NCI-H510A (cell line): ENCODE results near the gene FOXK1.
"Not testable (repeated sequence)": the region's sequence is repeated elsewhere in the genome, so short reads cannot be mapped to it uniquely, and the experiment has no call there.

Experiments
- DNase-seq: peaks from one replicate; lab custom pipeline; 2025; lab: John Stamatoyannopoulos, UW

Gene FOXK1

DNA sequence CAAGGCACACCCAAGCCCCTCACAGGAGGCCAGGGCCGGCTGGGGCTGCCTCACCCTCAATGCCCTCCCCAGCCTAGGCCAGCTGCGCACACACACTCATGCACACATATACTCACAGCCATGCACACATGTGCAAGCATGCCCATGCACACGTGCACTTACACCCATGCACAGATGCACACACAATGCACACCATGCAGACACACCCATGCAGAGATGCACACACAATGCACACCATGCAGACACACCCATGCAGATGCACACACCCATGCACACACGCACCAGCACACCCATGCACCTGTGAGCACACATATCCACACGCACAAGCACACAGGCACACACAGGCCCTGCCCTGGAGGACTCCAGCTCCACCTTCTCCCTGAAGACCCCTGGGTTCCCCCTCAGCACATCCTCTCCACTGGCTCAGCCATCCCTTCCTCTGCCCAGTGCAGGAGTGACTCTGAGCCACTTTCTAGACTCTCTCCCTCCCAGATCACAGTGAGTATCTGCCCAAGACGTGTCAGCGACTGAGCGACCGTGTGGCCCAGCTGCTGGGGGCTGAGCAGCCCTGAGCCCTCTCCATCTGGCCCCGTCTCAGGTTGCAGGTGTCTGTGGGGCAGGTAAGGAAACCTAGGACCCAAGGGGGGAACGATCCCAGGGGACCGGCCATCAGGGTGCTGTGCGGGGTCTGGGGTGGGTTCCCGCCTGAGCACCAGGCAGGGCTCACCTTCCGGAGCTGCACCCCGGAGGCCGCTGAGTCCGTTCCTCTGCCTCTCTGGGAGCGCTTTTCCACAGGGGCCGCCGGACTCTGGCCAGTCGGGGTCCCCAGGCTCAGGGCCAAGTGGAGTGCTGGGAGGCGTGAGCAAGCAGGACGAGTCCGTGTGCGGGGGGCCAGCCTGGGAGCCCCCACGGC lies 119.1 kb downstream of the FOXK1 start:
- no peak for DNase-seq

DNA sequence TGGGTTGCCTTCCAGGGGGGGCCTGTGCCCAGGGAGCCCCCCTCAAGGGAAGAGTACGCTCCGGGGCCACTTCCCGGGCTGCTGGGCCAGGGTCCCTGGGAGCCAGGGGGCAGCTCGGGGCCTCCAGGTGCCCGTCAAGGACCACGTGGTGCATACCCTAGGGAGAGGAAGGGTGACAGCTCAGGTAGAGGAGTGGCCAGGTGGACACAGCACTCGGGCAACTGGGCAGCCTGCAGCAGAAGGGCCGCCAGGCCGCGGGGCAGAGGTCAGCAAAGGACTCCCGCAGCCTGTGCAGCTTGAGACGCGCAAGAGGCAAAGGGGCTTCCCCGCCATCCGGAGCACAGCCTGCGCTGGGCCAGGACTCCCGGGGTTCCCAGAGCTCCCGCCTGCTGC lies 119.7 kb downstream of the FOXK1 start:
- no peak for DNase-seq

DNA sequence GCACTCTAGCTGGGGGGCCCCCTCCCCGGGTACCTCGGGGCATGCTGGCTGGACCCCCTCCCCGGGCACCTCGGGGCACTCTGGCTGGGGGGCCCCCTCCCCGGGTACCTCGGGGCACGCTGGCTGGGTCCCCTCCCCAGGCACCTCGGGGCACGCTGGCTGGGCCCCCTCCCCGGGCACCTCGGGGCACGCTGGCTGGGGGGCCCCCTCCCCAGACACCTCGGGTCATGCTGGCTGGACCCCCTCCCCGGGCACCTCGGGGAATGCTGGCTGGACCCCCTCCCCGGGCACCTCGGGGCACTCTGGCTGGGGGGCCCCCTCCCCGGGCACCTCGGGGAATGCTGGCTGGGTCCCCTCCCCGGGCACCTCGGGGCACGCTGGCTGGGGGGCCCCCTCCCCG lies 120.5 kb downstream of the FOXK1 start:
- not testable (repeated sequence) for DNase-seq

DNA sequence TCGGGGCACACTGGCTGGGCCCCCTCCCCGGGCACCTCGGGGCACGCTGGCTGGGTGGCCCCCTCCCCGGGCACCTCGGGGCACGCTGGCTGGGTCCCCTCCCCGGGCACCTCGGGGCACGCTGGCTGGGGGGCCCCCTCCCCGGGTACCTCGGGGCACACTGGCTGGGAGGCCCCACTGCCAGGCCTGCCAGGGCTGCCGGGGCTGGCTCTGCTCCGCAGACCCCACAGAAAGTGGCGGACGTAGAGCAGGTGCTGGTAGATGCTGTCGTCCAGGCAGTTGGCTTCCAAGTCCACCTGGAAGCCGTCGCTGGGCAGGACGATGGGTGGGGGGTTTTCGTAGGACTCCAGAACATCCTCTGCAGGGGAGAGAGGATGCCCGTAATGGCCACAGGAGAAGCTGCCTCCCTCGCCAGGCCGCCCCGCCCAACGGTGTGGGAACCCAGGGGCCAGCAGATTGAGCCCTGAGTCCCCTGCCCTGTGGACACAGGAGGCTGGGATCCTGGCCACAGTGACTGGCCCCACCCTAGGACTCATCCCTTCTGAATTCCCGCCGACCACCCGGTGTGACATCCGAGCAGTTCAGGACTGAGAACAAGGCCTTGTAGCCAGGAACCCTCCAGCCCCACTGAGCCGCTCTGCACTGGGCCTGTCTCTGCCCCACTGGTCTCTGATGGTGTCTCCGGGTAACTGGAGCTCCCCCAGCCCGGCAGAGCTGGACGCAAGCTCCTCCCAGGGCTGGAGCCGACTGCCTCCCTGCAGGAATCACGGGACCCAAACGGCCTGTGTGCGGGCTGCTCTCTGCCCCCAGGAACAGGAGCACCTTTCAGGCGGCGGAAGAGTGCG lies 121.5 kb downstream of the FOXK1 start:
- DNase-seq: no peak

DNA sequence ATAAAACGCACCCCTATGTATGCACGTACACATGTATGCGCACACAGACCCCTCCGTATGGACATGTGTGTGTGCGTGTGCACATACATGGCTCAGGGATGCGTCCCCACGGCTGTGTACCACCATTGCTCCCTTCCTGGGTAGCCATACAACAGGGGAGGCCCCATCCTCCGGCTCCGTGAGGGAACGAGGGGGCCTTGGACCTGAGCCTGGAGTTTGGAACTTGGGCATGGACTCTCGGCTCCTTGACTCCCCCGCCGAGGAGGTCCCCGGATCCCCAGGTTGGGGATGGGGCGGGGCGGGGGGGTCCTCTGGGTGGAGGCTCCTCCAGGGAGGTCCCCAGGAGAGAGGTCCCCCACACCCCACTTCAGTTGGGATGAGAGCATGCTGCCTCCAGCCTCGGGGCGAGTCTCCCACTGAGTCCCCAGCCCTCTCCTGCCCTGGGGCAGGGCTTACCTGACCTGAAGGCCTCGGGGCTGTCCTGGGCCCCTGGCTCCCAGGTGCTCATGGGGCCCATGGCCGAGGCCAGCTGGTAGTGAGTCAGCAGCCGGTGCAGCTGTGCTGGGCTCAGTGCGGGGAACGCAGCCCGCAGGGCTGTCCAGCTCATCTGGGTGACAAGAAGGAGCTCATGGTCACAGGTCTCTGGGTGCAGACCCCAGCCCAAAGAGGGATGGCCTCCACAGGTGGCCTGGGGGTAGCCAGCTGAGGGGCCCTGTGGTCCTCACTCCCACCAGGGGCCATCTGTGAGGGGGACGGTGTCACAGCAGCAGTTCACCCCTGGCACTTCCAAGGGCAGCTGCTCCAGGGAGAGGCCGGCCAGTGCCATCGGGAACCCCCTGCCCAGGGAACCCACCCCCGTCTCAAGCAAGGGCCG lies 123.3 kb downstream of the FOXK1 start:
- DNase-seq: no peak

DNA sequence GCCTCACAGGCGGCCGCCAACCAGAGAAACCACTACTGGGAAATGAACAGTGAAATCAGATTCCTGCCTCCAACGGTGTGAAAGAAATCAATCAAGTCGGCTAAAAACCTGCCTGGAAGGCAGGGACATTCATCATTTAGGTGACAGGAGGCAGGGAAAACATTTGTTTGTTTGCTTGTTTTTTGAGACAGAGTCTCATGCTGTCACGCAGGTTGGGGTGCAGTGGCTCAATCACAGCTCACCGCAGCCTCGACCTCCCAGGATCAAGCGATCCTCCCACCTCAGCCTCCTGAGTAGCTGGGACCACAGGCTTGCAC lies 123.8 kb downstream of the FOXK1 start:
- no peak for DNase-seq

DNA sequence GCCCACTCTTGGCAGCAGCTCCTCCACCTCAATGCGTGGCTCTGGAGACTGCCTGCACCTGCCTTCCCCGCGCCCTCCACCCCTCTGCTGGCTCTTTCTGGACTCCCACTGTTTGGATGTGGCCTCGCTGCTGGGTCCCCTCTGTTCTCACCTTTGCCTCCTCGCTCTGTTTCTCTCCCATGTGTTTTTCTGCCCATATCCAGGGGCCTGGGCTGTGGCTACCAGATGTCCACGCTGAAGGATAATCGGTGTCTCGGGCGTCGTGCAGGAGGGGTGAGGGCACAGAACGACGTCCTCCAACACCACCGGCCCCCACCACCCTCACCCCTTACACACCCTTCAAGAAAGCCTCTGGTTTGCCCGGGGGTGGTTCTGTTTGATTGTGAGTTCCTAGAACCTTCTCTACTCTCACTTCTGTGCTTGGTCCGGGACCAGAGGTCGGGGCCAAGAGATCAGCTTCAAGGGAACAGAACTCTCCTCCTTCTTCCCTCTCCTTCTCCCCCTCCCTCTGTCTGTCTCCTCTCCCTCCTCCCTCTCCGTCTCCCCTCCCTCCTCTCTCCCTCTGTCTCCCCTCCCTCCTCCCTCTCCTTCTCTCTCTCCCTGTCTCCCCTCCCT lies 125.0 kb downstream of the FOXK1 start:
- DNase-seq: no peak

DNA sequence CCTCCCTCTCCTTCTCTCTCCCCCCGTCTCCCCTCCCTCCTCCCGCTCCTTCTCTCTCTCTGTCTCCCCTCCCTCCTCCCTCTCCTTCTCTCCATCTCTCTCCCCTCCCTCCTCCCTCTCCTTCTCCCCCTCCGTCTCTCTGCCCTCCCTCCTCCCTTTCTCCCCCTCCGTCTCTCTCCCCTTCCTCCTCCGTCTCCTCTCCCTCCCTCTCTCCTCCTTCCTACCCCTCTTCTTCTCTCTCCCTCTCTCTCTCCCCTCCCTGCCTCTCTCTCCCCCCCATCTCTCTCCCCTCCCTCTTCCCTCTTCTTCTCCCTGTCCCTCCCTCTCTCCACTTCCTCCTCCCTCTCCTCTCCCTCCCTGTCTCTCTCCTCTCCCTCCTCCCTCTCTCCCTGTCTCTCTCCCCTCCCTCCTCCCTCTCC lies 125.5 kb downstream of the FOXK1 start:
- DNase-seq: no peak

DNA sequence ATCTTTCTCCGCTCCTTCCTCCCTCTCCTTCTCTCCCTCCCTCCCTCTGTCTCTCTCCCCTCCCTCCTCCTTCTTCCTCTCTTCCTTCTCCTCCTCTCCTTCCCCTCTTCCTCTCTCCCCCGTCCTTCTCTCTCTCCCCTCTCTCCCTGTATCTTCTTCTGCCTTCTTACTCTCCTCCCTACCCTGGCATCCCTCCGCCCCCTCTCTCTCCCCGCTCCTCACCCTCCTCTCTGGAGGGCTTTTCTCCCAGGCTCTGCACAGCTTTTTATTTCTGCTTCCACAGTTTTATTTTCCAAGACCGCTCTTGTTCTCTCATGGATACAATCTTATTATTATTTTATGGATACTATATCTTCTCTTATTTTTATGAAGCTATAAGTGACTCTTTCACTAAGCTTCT lies 125.9 kb downstream of the FOXK1 start:
- no peak for DNase-seq

DNA sequence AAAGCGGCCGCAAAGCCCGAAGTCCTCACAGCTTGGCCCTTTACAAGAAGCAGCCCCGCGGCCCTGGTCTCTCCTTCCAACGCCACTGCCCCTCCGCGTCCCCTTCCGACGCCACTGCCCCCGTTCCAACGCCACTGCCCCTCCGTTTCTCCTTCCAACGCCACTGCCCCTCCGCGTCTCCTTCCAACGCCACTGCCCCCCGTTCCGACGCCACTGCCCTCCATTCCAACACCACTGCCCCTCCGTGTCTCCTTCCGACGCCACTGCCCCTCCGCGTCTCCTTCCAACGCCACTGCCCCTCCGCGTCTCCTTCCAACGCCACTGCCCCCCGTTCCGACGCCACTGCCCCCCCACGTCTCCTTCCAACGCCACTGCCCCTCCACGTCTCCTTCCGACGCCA lies 126.5 kb downstream of the FOXK1 start:
- no peak for DNase-seq

DNA sequence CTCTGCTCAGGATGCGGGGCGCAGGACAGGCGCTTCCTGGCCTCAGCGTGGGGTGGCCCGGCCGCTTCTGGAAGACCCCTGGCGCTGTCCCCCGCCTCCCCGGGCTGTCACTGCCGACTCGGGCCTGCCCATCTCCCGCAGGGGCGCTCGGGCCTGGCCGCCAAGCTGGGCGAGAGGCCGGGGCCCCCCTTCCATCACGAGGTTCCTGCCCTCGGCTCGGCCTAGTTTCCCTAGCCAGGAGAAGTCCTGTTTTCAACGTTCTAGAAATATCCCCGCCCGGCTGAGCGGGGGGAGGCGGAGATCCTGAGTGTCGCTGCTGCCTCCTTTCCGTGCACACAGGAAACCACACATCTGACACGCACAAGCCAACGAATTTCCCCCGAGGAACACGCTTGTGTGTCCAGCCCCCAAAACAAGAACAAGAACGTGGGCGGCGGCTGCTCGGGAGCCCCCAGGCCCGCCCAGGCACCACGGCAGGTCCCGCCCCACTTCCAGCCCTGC lies 127.0 kb downstream of the FOXK1 start:
- no peak for DNase-seq

DNA sequence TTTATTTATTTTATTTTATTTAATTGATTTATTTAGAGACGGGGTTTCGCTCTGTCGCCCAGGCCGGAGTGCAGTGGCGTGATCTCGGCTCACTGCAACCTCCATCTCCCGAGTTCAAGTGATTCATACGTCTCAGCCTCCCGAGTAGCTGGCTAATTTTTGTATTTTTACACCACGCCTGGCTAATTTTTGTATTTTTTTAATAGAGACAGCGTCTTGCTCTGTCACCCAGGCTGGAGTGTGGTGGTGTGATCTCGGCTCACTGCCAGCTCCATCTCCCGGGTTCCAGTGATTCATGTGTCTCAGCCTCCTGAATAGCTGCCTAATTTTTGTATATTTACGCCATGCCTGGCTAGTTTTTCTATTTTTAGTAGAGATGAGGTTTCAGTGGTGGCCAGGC lies 127.6 kb downstream of the FOXK1 start:
- DNase-seq: no peak

DNA sequence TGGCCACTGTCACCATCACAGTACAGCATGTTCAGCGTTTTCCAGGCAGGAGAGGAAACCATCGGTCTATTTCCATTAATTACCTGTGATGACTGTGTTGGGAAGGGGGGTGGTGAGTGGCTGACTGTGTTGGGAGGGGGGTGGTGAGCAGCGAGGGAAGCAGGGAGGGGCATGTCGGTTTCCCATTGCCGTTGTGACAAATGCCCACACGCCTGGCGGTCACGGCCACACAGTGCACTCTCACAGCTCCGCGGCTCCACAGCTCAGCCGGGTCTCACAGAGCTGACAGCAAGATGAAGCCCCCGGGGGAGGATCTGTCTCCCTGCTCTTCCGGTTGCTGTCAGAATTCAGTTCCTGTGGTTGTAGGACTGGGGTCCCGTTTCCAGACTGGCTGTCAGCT lies 132.3 kb downstream of the FOXK1 start:
- DNase-seq: no peak

DNA sequence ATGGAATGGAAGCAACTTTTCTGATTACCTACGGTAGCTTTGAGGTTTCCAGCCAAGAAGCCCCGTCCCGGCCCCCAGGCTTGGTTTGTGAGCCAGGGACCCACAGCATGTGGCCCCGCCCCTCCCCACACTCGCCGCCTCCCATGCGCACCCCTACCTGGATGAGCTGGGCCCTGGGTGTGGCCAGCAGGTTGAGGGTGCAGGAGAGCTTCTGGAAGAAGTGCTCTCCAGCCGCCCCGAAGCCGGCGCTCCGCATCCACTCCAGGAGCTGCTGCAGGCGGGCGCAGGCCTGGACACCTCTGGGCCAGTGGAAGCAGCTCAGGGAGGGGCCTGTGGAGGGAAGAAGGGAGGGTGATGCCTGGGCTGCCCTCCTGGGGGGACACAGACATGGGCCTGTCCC lies 133.0 kb downstream of the FOXK1 start:
- DNase-seq: no peak

DNA sequence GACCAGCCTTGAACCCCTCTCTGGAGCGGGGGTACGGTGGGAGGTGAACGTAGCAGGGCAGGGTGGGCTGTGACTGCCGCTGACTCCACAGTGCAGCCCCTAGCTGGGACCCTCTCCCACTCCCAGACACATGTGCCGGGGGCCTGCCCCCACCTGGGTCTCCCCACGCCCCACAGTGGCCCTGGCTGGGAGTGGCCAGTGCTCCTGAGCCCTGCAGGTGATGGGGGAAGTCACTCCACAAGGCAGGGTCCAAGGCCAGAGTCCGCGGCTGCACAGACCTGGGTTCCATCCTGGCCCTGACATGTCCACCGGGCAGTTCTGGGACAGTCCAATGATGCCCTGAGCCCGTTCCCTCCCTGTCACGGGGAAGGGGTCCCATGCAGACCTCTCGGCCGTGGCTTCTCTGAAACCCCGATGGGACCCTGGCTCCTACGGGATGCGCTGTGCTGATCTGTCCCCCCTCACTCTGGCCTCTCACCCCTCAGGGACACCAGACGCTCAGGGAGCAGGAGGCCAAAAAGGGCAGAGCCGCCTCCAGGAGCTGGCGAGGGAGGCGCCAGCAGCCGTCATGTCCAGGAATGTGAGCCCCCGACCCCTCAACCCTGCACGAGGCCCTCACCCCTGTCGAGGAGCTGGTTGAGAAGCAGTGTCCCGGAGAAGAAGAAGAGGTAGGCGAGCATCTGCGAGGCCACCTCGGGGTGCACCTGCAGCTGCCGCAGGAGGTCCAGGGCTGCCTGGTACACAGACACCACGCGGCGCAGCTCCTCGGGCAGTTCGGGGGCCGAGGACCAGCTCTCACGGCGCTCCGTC lies 133.7 kb downstream of the FOXK1 start:
- no peak for DNase-seq

DNA sequence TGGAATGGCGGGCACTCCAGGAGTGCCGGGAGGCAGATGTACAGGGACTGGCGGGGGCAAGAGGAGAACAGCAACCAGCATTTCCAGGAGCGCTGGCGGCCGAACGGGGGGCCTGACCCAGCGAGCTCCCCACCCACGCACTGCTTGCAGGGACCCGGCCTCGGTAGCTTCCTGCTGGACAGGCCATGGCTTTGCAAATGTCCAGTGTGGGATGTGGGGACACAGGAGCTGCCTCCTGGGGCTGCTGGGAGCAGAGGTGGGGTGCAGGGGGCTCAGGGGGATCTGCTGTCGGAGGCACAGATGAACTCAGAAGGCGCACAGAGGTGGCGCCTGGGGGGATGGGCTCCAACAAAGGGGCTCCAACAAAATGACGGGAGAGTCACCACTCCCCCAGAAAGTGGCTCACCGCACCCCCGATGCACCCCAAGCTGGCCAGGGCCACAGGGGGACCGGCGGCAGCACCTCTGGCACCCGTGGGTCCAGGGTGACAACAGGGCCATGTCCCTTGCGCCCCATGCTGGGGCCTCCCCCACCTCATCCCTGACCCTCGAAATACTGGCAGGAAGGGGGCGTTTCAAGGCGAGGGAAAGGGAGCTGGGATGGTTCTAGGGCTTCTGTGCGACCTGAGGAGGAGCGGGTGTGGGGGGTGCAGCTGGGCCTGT lies 134.5 kb downstream of the FOXK1 start:
- DNase-seq: no peak

DNA sequence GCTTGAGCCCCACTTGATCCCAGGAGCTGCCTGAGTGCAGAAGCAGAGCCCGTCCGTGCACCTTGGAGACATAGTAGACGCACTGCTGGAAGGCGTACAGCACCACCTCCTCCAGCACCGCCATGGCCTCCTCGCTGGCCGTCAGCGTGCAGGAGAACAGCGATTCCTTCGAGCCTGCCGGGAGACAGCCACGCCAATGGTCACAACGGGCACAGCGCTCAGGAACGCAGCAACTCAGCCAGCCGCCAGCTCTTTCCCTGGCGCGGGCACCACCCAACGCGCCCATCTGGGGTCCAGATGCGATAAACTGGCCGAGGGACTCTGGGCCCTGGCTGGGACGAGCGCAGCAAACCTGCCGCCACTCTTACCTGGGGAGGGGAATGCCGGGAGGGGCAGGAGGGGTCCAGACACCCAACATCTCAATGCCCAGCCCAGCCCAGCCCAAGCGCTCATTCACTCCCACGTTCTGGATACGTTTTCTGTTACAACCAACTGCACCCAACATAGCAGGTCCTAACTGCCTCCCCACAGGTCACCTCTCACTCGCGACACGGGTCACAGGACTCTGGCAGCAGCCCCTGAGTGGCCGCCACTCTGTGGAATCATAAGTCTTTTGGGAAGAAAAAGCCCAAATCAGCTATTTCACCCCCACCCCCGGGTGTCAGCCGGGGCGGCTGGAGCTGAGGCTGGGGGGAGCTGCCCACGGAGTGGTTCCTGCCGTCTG lies 135.2 kb downstream of the FOXK1 start:
- DNase-seq: no peak

DNA sequence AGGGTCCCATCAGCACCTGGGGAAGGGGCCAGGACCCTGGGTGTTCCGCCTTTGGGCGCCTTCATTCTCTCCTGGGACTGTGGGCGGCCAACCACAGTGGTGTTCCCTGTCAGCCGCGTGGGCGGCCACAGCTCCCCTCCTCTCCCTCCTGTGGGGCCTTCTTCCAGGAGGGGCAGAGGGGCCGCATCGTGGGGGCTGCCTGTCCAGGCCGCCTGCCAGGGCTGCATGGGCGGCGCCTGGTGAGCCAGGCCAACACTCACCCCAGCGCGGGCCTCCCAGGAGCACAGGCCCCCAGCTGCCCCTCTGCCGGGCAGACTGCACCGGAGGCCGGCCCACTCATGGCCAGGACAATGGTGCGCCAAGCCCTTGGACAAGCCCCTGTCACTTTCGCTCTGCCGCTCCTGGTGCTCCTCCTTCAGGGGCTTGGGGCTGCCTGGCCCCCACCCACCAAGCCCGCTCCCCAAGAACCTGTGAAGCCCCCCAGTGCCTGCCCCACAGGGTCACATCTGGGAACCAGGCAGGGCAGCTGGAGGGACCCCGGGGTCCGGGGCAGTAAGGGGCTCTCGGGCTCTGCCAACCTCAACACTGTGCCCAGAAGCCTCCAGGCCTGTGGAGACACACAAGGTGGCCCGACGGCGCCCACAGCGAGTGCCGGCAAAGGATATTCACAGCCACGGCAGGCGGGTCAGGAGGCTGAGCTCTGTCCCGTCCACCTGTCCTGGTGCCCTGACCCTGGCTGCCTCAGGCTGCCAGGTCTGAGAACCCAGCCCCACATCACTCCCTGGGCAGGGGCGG lies 136.1 kb downstream of the FOXK1 start:
- no peak for DNase-seq
